ENCODE measurements around the gene DNER. TPM values are rescaled to one million over a fixed set of nuclear protein-coding genes. Genes with fewer than 3 reads are reported as not detected.

The DNER gene
- total and polyA plus RNA-seq, 2 experiments from 2014 or later = 4.7 to 8.8 TPM

- TF ChIP-seq ZNF462 (CRISPR knock-in tag; IDR thresholded peaks at IDR 0.05) (no peak), EZH2phosphoT487 (IDR thresholded peaks at IDR 0.05; ENCODE audit: unreplicated experiment) (no peak), NANOG (IDR thresholded peaks at IDR 0.05; ENCODE audit: borderline replicate concordance) (no peak)
These were observed 400.8 kb downstream of the DNER start (continued) for GRCh38 chr2:229313591-229313990.

Small RNA genes within 50 kb of the gene (small RNA-seq; reads per million reads assigned to genes)
- not detected for gene RNU7-9P (ENCODE audit: low replicate concordance)

Other genes starting within 250 kb of the DNER start
- 117 and 133 TPM in 2 replicates for gene TRIP12, start 207.5 kb upstream of the DNER start, total RNA-seq (2014; rRNA removed; shearing (Covaris generic))
- gene TRIP12, start 207.5 kb upstream of the DNER start, polyA plus RNA-seq (2016; fragmentation: Nextera tagmentation; extraction: Ambion mirVana) = 20.7 and 21.5 TPM in 2 replicates
- 7.6 and 9.0 TPM in 2 replicates for gene FBXO36, start 207.9 kb upstream of the DNER start, total RNA-seq (2014; rRNA removed; shearing (Covaris generic))
- gene FBXO36, start 207.9 kb upstream of the DNER start, polyA plus RNA-seq (2016; fragmentation: Nextera tagmentation; extraction: Ambion mirVana) = 4.6 and 5.8 TPM in 2 replicates

Measured in GM23338 (cell line).